Measurements from ENCODE around the gene ACOT12. TPM values are rescaled to one million over a fixed set of nuclear protein-coding genes. Genes with fewer than 3 reads are reported as not detected.

ACOT12 gene
- total and polyA plus RNA-seq, 8 donors: 0.15 to 0.77 (median 0.34) TPM; not detected in 2

GRCh38 chr5:81360640-81361039, 33.3 kb downstream of the ACOT12 start:
- H3K27ac ChIP-seq: no peak overlapping the region
- no peaks in the 10 kb centered on the region for H3K36me3 ChIP-seq
- H3K27me3 ChIP-seq: no peaks in the 10 kb centered on the region
- ATAC-seq (no peak), DNase-seq (no peak)
- no peaks in the 10 kb centered on the region for H3K4me1 ChIP-seq
- intact Hi-C loops (cut with DNase I): no loop called here
- no peak overlapping the region for H3K4me3 ChIP-seq
- no peaks in the 10 kb centered on the region for H3K9me3 ChIP-seq
- TF ChIP-seq, protein P1, sequence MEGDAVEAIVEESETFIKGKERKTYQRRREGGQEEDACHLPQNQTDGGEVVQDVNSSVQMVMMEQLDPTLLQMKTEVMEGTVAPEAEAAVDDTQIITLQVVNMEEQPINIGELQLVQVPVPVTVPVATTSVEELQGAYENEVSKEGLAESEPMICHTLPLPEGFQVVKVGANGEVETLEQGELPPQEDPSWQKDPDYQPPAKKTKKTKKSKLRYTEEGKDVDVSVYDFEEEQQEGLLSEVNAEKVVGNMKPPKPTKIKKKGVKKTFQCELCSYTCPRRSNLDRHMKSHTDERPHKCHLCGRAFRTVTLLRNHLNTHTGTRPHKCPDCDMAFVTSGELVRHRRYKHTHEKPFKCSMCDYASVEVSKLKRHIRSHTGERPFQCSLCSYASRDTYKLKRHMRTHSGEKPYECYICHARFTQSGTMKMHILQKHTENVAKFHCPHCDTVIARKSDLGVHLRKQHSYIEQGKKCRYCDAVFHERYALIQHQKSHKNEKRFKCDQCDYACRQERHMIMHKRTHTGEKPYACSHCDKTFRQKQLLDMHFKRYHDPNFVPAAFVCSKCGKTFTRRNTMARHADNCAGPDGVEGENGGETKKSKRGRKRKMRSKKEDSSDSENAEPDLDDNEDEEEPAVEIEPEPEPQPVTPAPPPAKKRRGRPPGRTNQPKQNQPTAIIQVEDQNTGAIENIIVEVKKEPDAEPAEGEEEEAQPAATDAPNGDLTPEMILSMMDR (IDR thresholded peaks at IDR 0.05): no peak

- intact Hi-C loops (cut with DNase I): no loop called here
- DNase-seq: no peak
- Histone ChIP-seq H3K27me3 (no peaks in the 10 kb centered on the region), H3K27ac (no peak overlapping the region), H3K4me3 (no peak overlapping the region), H3K4me1 (no peaks in the 10 kb centered on the region), H3K9me3 (no peaks in the 10 kb centered on the region), H3K36me3 (no peaks in the 10 kb centered on the region)
- TF ChIP-seq, protein P1 (IDR thresholded peaks at IDR 0.05): no peak
- ATAC-seq: no peak
Measured at GRCh38 chr5:81359881-81360280, 34.1 kb downstream of the ACOT12 start.

DNA sequence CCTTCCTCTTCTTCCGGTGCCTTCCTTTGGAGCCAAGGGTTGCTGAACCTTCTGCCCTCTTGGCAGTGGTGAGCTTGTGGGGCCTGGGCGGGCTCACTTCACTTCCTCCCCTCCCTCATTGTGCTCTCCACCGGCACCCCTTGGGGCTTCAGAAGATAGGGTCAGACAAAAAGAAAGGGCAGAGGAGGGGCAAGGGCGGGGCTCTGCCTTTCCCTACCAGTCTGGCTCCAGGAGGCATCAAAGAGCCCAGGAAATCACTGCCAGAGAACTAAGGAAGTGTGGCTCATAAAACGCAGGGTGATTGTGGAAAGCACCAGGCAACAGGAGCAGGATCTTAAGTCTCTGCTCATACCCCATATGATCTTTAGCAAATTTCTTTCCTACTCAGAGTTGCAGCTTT, 34.8 kb downstream of the ACOT12 start:
- ATAC-seq: no peak
- no peak for DNase-seq
- H3K4me3 ChIP-seq: no peak overlapping the region
- TF ChIP-seq, protein P1 (IDR thresholded peaks at IDR 0.05): no peak
- no peaks in the 10 kb centered on the region for H3K27me3 ChIP-seq
- no peaks in the 10 kb centered on the region for H3K4me1 ChIP-seq
- H3K9me3 ChIP-seq: no peaks in the 10 kb centered on the region
- no peaks in the 10 kb centered on the region for H3K36me3 ChIP-seq
- H3K27ac ChIP-seq: no peak overlapping the region
- intact Hi-C loops (cut with DNase I): no loop called here

DNA sequence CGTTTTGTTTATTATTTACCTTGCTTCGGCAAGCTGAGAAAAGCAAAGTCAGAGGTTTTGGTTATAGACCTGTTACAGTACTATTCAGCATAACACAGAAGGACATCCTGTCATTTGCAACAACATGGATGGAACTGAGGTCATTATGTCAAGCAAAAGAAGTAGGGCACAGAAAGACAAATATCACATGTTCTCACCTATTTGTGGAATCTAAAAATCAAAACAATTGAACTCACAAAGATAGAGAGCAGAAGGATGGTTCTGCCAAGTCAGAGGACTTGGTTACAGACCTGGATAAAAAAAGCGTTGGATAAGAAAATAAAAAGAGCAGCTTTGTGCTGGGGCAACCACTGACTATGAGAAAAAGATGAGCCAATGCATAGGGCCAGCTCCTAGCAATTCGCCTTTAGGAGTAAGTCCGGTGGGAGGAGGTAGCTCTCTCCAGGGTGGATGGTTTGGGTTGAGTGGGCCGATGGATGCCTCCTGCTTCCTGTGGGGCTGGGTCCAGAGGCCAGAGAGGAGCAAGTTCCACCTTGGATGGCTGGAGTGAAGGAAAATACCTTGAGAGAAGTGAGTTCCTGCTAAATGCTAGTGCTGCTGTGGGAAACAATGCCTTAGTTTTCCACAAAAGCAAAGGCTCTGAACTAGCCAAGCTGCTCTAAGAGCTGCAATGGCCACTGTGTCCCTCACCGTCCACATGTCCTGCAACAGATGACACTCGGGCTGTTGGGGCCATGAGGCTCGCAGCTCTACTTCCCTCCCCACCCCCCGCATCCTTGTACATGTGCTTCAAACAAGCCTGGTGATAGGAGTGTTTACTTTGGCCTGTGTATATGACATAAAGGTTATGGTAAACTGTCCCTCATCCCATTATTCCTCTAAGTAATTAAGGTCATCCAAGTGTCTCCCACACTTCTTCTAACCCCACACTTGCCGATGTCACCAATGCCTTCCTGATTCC, 38.4 kb downstream of the ACOT12 start:
- no peaks in the 10 kb centered on the region for H3K4me1 ChIP-seq
- no peak overlapping the region for H3K4me3 ChIP-seq
- TF ChIP-seq, protein P1 (IDR thresholded peaks at IDR 0.05): no peak
- H3K27ac ChIP-seq: no peak overlapping the region
- DNase-seq (no peak), ATAC-seq (no peak)
- intact Hi-C loops (cut with DNase I): no loop called here
- H3K9me3 ChIP-seq: no peaks in the 10 kb centered on the region
- no peaks in the 10 kb centered on the region for H3K27me3 ChIP-seq
- no peaks in the 10 kb centered on the region for H3K36me3 ChIP-seq

- Histone ChIP-seq H3K27me3 (no peaks in the 10 kb centered on the region), H3K27ac (no peak overlapping the region), H3K9me3 (no peaks in the 10 kb centered on the region), H3K36me3 (no peaks in the 10 kb centered on the region), H3K4me3 (no peak overlapping the region), H3K4me1 (no peaks in the 10 kb centered on the region)
- no peak for ATAC-seq
- DNase-seq: no peak
- TF ChIP-seq, protein P1 (IDR thresholded peaks at IDR 0.05): no peak
- intact Hi-C loops (cut with DNase I): no loop called here
Measured at GRCh38 chr5:81354093-81354492, 39.8 kb downstream of the ACOT12 start.

Measured in left lung (tissue), 10 donors.